ENCODE results near the gene CEND1. TPM values are rescaled to one million over a fixed set of nuclear protein-coding genes. Genes with fewer than 3 reads are reported as not detected.

The CEND1 gene
- total RNA-seq, 1 experiment from 2014 or later = 19.8 TPM

DNA sequence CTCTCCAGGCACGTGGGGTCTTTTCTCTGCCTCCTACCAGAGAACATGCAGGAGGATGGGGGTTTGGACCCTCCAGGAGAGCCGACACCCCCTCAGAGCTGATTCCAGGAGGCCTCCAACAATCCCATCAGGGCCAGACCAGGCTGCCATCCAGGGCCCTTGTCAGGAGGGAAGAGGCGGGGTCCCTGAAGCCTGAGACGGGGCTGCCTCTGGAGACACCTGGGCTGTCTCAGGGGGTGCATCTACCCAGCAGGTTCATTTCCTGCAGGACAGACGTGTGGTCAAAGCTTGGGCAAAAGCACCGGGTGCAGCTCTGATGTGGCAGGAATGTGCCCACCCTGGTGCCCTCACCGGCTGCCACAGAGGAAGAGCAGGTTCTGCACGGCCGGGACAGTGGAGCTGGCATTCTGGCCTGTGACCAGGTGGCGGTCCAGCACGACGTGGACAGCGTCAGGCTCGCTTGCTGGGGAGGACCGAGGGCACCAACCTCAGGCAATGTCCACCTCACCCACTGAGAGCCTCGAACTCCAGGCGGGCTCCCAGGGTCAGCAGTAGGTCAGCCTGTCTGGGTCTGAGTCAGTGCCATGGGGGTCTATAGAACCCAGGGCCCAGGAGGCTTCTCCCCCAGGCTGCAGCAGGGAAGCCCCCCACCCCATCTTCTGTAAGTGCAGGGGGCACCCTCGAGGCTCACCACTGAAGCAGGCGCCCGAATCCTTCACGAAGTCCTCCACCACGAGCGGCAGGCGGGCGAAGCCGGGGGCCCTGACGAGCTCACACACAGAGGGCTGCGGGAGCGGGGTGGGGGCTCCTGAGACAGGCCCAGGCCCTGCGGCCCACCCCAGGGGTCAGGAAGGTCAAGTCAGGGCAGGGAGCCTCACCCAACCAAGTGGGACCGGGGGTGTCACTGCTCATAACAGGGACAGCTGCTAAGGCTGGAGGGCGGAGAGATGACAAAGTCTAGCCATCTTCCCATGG lies 19.0 kb downstream of the CEND1 start:
- peaks cover 7% of the 10 kb centered on the region for H3K4me1 ChIP-seq (ENCODE audit: low read length)
- peaks cover 32% of the 10 kb centered on the region for H3K79me2 ChIP-seq (ENCODE audit: low read length)
- H3K36me3 ChIP-seq (ENCODE audit: insufficient read depth, low read length) = peaks cover 25% of the 10 kb centered on the region
- no peaks in the 10 kb centered on the region for H3K9me2 ChIP-seq (replicated peaks; ENCODE audit: insufficient read depth, low read length)
- no peaks in the 10 kb centered on the region for H3K27me3 ChIP-seq (ENCODE audit: low read length)
- DNase-seq = no peak
- H2AFZ ChIP-seq (ENCODE audit: low read length) = no peak overlapping the region
- no peak overlapping the region for H3K4me2 ChIP-seq (ENCODE audit: low read depth, low read length, poor library complexity, severe bottlenecking)
- H3K27ac ChIP-seq (ENCODE audit: low read length) = no peak overlapping the region
- H3K9me3 ChIP-seq (ENCODE audit: low read length) = no peaks in the 10 kb centered on the region
- peaks cover 34% of the 10 kb centered on the region for H4K20me1 ChIP-seq (ENCODE audit: insufficient read depth, low read depth, low read length)
- H3K9ac ChIP-seq (ENCODE audit: low read length) = no peak overlapping the region
- H3K4me3 ChIP-seq (ENCODE audit: low read length) = no peak overlapping the region

DNA sequence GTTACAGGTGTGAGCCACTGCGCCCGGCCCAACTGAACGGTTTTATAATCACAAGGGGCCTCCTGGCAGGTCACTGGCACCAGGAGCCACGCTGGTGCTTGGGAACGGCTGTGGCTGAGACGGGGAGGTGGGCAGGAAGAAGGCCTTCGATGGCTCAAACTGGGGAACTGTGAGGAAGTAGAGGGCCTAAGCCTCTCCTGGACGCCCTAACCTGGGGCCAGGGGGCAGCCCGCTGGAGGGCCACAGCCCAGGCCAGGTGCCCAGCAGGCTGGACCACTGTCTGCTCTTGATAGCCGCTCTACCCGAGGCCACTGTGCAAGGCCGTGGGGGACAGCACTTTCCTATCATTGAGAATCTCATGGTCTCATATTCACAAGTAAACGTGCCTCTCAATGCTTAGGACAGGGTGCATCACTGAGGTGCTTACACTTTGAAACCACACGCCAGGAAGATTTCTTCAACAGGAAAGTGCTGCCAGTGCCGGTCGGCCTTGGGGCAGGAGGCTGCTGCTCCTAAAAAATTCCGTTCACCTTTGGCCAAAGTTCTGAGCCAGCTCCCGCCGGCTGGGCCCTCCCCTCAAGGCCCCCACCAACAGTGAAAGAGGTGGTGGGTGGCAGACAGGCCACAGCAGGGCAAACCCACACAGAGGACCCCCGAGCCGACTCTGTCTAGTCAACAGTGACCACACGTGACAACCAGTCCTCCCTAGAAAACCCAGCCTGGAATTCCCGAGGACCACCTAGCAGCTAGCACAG lies 19.8 kb downstream of the CEND1 start:
- peaks cover 25% of the 10 kb centered on the region for H3K36me3 ChIP-seq (ENCODE audit: insufficient read depth, low read length)

DNA sequence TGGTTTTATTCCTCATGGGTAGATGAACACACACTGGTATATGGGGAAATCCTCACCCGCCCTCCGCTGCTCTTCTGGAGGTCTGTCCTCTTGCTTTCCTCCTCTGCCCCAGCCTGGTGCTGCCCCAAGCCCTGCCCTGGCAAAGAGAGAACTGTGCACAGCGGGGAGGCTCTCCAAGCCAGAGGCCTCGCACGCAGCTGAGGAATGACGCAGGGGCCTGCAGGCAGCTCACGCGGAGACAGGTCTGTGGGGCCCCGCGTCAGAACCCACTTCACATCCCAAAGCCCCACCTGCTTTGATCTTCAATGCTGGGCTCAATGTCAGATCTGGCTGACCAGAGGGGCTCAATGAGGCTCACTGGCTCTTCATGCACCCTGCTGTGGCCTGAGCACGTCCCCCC lies 22.7 kb downstream of the CEND1 start:
- H3K9me2 ChIP-seq (replicated peaks; ENCODE audit: insufficient read depth, low read length) = no peaks in the 10 kb centered on the region
- no peak overlapping the region for H3K9ac ChIP-seq (ENCODE audit: low read length)
- DNase-seq = no peak
- no peak overlapping the region for H3K4me3 ChIP-seq (ENCODE audit: low read length)
- H3K79me2 ChIP-seq (ENCODE audit: low read length) = no peaks in the 10 kb centered on the region
- no peak overlapping the region for H2AFZ ChIP-seq (ENCODE audit: low read length)
- H3K4me2 ChIP-seq (ENCODE audit: low read depth, low read length, poor library complexity, severe bottlenecking) = no peak overlapping the region
- H3K9me3 ChIP-seq (ENCODE audit: low read length) = no peaks in the 10 kb centered on the region
- H3K27me3 ChIP-seq (ENCODE audit: low read length) = no peaks in the 10 kb centered on the region
- H3K36me3 ChIP-seq (ENCODE audit: insufficient read depth, low read length) = peaks cover 31% of the 10 kb centered on the region
- no peaks in the 10 kb centered on the region for H3K4me1 ChIP-seq (ENCODE audit: low read length)
- H4K20me1 ChIP-seq (ENCODE audit: insufficient read depth, low read depth, low read length) = peaks cover 22% of the 10 kb centered on the region; the same call in 1 of the 2 replicates
- no peak overlapping the region for H3K27ac ChIP-seq (ENCODE audit: low read length)

More for the DNA sequence above, 19.8 kb downstream of the CEND1 start:
- Histone ChIP-seq H3K27me3 (ENCODE audit: low read length) (no peaks in the 10 kb centered on the region), H3K79me2 (ENCODE audit: low read length) (peaks cover 23% of the 10 kb centered on the region), H3K4me3 (ENCODE audit: low read length) (no peak overlapping the region), H3K9me3 (ENCODE audit: low read length) (no peaks in the 10 kb centered on the region), H3K9ac (ENCODE audit: low read length) (no peak overlapping the region), H4K20me1 (ENCODE audit: insufficient read depth, low read depth, low read length) (peaks cover 29% of the 10 kb centered on the region; the same call in 1 of the 2 replicates), H3K9me2 (replicated peaks; ENCODE audit: insufficient read depth, low read length) (no peaks in the 10 kb centered on the region), H3K4me1 (ENCODE audit: low read length) (no peaks in the 10 kb centered on the region), H2AFZ (ENCODE audit: low read length) (no peak overlapping the region), H3K27ac (ENCODE audit: low read length) (no peak overlapping the region), H3K4me2 (ENCODE audit: low read depth, low read length, poor library complexity, severe bottlenecking) (no peak overlapping the region)
- DNase-seq = no peak

DNA sequence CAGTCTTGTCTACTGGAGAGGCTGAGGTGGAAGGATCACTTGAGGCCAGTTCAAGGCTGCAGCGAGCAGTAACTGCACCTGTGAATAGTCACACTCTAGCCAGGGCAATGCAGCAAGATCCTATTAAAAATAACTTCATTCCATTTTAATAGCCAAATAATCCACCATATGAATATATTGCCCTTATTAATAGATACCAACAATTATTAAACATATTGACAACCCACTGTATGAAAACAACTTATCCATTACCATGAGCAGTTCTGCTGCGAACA lies 23.0 kb downstream of the CEND1 start:
- no peaks in the 10 kb centered on the region for H3K9me3 ChIP-seq (ENCODE audit: low read length)
- peaks cover 35% of the 10 kb centered on the region for H3K36me3 ChIP-seq (ENCODE audit: insufficient read depth, low read length)
- no peak overlapping the region for H3K9ac ChIP-seq (ENCODE audit: low read length)
- H3K9me2 ChIP-seq (replicated peaks; ENCODE audit: insufficient read depth, low read length) = no peaks in the 10 kb centered on the region
- no peak overlapping the region for H3K4me2 ChIP-seq (ENCODE audit: low read depth, low read length, poor library complexity, severe bottlenecking)
- no peaks in the 10 kb centered on the region for H3K79me2 ChIP-seq (ENCODE audit: low read length)
- no peaks in the 10 kb centered on the region for H3K27me3 ChIP-seq (ENCODE audit: low read length)
- H3K27ac ChIP-seq (ENCODE audit: low read length) = no peak overlapping the region
- DNase-seq = no peak
- H2AFZ ChIP-seq (ENCODE audit: low read length) = no peak overlapping the region
- no peaks in the 10 kb centered on the region for H3K4me1 ChIP-seq (ENCODE audit: low read length)
- H4K20me1 ChIP-seq (ENCODE audit: insufficient read depth, low read depth, low read length) = peaks cover 22% of the 10 kb centered on the region; the same call in 1 of the 2 replicates
- no peak overlapping the region for H3K4me3 ChIP-seq (ENCODE audit: low read length)

DNA sequence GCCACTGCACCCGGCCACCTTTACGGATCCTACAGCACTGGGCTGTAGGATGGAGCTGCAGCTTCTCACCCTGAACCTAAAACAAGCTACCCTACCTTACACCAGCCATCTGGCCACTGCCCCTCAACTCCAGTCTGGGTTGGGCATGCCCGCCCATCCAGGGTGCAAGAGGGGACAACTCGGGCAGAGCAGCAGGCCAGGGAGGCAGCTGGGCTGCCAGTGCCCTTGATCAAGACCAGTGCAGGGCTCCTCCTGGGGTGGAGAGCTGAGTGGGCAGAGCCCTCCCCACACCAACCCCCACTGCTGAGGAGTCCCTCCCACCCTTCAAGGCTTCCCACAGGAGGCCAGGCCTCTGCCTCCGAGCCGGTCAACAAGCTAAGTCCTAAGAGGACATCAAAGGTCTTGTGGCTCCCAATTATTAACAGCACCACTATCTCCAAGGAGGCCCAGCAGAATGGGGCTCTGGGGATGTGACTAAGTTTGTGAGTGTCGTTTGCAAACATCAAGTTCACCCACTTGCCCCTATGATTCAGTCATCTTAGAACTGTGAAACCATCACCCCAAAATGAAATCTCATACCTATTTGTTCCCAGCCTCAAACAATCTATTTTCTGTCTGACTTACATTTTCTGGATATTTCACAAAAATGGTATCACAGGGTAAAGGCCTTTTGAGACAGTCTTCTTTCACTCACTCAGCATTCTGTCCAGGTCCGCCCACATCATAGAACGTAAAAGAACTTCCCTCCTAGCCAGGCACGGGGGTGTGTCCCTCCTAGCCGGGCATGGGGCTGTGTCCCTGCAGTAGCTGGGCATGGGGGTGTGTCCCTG lies 23.6 kb downstream of the CEND1 start:
- no peaks in the 10 kb centered on the region for H3K4me1 ChIP-seq (ENCODE audit: low read length)
- DNase-seq = no peak
- H3K27me3 ChIP-seq (ENCODE audit: low read length) = no peaks in the 10 kb centered on the region
- no peaks in the 10 kb centered on the region for H3K79me2 ChIP-seq (ENCODE audit: low read length)
- no peak overlapping the region for H3K4me2 ChIP-seq (ENCODE audit: low read depth, low read length, poor library complexity, severe bottlenecking)
- H3K9ac ChIP-seq (ENCODE audit: low read length) = no peak overlapping the region
- H3K4me3 ChIP-seq (ENCODE audit: low read length) = no peak overlapping the region
- no peak overlapping the region for H3K27ac ChIP-seq (ENCODE audit: low read length)
- H3K36me3 ChIP-seq (ENCODE audit: insufficient read depth, low read length) = peaks cover 39% of the 10 kb centered on the region
- no peaks in the 10 kb centered on the region for H3K9me3 ChIP-seq (ENCODE audit: low read length)
- peaks cover 17% of the 10 kb centered on the region; the same call in 1 of the 2 replicates for H4K20me1 ChIP-seq (ENCODE audit: insufficient read depth, low read depth, low read length)
- H2AFZ ChIP-seq (ENCODE audit: low read length) = no peak overlapping the region
- no peaks in the 10 kb centered on the region for H3K9me2 ChIP-seq (replicated peaks; ENCODE audit: insufficient read depth, low read length)

DNA sequence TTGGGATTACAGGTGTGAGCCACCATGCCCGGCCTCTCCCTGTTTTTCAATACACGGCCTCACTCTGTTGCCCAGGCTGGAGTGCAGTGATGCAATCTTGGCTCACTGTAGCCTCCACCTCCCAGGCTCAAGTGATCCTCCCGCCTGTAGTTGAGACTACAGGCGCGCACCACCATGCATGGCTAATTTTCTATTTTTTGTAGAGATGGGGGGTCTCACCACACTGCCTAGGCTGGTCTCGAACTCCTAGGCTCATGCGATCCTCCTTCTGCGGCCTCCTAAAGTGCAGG lies 24.1 kb downstream of the CEND1 start:
- peaks cover 37% of the 10 kb centered on the region for H3K36me3 ChIP-seq (ENCODE audit: insufficient read depth, low read length)
- no peak for DNase-seq

DNA sequence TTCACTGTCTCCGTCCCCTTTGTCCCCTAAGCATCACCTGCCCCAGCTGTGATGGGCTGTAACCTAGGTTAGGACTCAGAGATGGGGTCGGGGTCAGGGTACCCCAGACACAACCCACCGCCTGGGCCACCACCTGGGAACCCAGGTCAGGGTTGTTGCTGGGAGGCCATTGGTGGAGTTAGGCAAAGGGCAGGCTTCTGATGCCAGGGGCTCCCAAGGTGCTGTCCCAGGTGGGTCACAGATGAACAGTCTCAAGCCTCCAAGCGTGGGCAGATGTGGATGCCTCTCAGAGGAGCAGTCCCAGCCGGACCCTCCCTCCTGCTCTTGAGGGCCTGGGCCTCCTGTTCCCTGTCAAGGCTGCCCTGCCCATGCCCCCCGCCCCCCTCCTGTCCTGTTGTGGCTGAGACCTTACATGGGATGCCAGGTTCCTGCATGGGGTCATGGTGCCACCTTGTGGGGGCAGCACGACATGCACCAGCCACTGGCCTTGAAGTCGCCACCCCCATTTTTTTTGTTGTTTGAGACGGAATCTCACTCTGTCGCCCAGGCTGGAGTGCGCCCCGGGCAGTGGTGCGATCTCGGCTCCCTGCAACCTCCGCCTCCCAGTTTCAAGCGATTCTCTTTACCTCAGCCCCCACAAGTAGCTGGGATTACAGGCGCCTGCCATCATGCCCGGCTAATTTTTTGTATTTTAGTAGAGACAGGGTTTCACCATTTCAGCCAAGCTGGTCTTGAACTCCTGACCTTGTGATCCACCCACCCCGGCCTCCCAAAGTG lies 24.7 kb downstream of the CEND1 start:
- Histone ChIP-seq H3K9me3 (ENCODE audit: low read length) (no peaks in the 10 kb centered on the region), H3K9ac (ENCODE audit: low read length) (no peak overlapping the region), H3K27me3 (ENCODE audit: low read length) (no peaks in the 10 kb centered on the region), H3K79me2 (ENCODE audit: low read length) (no peaks in the 10 kb centered on the region), H3K4me2 (ENCODE audit: low read depth, low read length, poor library complexity, severe bottlenecking) (no peak overlapping the region), H3K4me1 (ENCODE audit: low read length) (no peaks in the 10 kb centered on the region), H4K20me1 (ENCODE audit: insufficient read depth, low read depth, low read length) (peaks cover 11% of the 10 kb centered on the region; the same call in 1 of the 2 replicates), H3K36me3 (ENCODE audit: insufficient read depth, low read length) (peaks cover 32% of the 10 kb centered on the region), H2AFZ (ENCODE audit: low read length) (no peak overlapping the region), H3K4me3 (ENCODE audit: low read length) (no peak overlapping the region), H3K9me2 (replicated peaks; ENCODE audit: insufficient read depth, low read length) (no peaks in the 10 kb centered on the region), H3K27ac (ENCODE audit: low read length) (no peak overlapping the region)
- peak; percentile 89 for DNase-seq

More for the DNA sequence above, 24.1 kb downstream of the CEND1 start:
- H3K27ac ChIP-seq (ENCODE audit: low read length) = no peak overlapping the region
- no peak overlapping the region for H3K9ac ChIP-seq (ENCODE audit: low read length)
- no peak overlapping the region for H2AFZ ChIP-seq (ENCODE audit: low read length)
- no peak overlapping the region for H3K4me3 ChIP-seq (ENCODE audit: low read length)
- H4K20me1 ChIP-seq (ENCODE audit: insufficient read depth, low read depth, low read length) = peaks cover 11% of the 10 kb centered on the region; the same call in 1 of the 2 replicates
- H3K9me3 ChIP-seq (ENCODE audit: low read length) = no peaks in the 10 kb centered on the region
- H3K4me2 ChIP-seq (ENCODE audit: low read depth, low read length, poor library complexity, severe bottlenecking) = no peak overlapping the region
- no peaks in the 10 kb centered on the region for H3K9me2 ChIP-seq (replicated peaks; ENCODE audit: insufficient read depth, low read length)
- no peaks in the 10 kb centered on the region for H3K79me2 ChIP-seq (ENCODE audit: low read length)
- H3K27me3 ChIP-seq (ENCODE audit: low read length) = no peaks in the 10 kb centered on the region
- H3K4me1 ChIP-seq (ENCODE audit: low read length) = no peaks in the 10 kb centered on the region
